ENCODE results near the gene KIF5C.
"Not testable (repeated sequence)": the region's sequence is repeated elsewhere in the genome, so short reads cannot be mapped to it uniquely, and the experiment has no call there.

KIF5C gene

DNA sequence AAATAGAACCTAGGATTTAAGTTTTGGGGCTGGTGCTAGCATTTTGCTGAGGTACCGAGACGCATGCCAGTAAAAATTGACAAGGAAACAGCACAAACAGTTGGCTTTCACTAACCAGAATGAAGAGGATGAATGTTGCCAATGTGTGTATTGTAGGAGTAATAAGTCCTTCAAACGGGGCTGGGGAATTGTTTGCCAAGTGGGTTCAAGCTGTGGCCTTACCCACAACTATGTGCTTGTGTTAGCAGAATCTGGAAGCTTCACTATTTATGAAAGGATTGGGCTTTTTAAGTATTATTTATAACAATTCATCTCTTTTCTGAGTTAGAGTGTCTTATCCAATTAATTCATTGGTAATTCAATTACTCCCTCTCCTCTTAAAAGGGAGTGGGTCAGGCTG is 15.0 kb upstream of the KIF5C start:
- no peak overlapping the region for H3K4ac ChIP-seq (ENCODE audit: low read depth in 1 of 2, low read length in 2 of 2)
- no peak overlapping the region for H3K4me3 ChIP-seq (ENCODE audit: insufficient read depth in 1 of 2, low read depth in 1 of 2, low read length in 2 of 2)
- no peak overlapping the region for H3K23ac ChIP-seq (ENCODE audit: low read length in 2 of 2)
- no peak overlapping the region for H3K27ac ChIP-seq (ENCODE audit: low read length, poor library complexity, severe bottlenecking)
- H4K8ac ChIP-seq (ENCODE audit: low read length) = no peak overlapping the region
- H3K4me2 ChIP-seq (ENCODE audit: low read length, poor library complexity, severe bottlenecking) = no peak overlapping the region
- H3K4me1 ChIP-seq (ENCODE audit: control insufficient read depth, insufficient read depth, low read depth, low read length) = no peaks in the 10 kb centered on the region
- no peaks in the 10 kb centered on the region for H3K36me3 ChIP-seq (ENCODE audit: control insufficient read depth in 1 of 2, insufficient read depth in 2 of 2, low read depth in 1 of 2, low read length in 2 of 2)
- no peak overlapping the region for H2BK5ac ChIP-seq (ENCODE audit: low read depth, low read length, poor library complexity, severe bottlenecking)
- no peak overlapping the region for H2BK15ac ChIP-seq (ENCODE audit: low read depth, poor library complexity, severe bottlenecking)
- H4K91ac ChIP-seq (ENCODE audit: low read length) = no peak overlapping the region
- H3K27me3 ChIP-seq (ENCODE audit: control insufficient read depth in 1 of 2, insufficient read depth in 1 of 2, low read length in 2 of 2) = no peaks in the 10 kb centered on the region
- H3K18ac ChIP-seq (ENCODE audit: low read depth in 1 of 2, low read length in 2 of 2) = no peak overlapping the region
- no peak overlapping the region for H3K14ac ChIP-seq (ENCODE audit: low read length in 2 of 2)
- no peaks in the 10 kb centered on the region for H3K79me1 ChIP-seq (replicated peaks; ENCODE audit: low read length, poor library complexity, severe bottlenecking)
- H2AFZ ChIP-seq (ENCODE audit: low read depth, low read length) = no peak overlapping the region
- 89% methylated on average over 3 of the region's 3 CpGs for WGBS
- DNase-seq = no peak
- no peak overlapping the region for H3K9ac ChIP-seq (ENCODE audit: low read length)
- no peak overlapping the region for H2BK120ac ChIP-seq (ENCODE audit: low read depth, low read length)
- H3K9me3 ChIP-seq (ENCODE audit: control insufficient read depth, low read length) = no peaks in the 10 kb centered on the region
- no peak overlapping the region for H2BK12ac ChIP-seq (ENCODE audit: low read length in 2 of 2)
- no peak overlapping the region for H2AK5ac ChIP-seq (ENCODE audit: low read length, severe bottlenecking)

DNA sequence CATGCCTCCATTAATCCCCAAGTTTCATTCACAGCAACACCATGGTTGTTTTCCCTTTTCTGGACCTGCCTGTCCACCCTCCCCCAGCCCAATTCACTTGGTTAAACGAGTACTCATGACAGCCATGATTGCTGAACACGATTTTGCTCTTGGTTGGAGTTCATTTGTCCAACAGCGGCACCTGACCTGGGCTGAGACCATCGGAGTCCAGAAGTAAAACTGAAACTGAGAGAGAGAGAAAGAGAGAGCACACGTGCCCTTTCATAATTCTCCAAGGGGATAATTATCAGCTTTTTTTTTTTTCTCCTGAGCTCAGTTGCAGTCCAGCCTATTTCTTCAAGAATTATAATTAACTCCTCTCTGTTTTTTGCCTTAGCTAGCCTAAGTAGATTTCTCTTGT is 13.7 kb upstream of the KIF5C start:
- Histone ChIP-seq H2BK120ac (ENCODE audit: low read depth, low read length) (no peak overlapping the region), H3K23ac (ENCODE audit: low read length in 2 of 2) (no peak overlapping the region), H3K14ac (ENCODE audit: low read length in 2 of 2) (no peak overlapping the region), H3K18ac (ENCODE audit: low read depth in 1 of 2, low read length in 2 of 2) (no peak overlapping the region), H3K27me3 (ENCODE audit: control insufficient read depth in 1 of 2, insufficient read depth in 1 of 2, low read length in 2 of 2) (no peaks in the 10 kb centered on the region), H3K4ac (ENCODE audit: low read depth in 1 of 2, low read length in 2 of 2) (no peak overlapping the region), H3K4me1 (ENCODE audit: control insufficient read depth, insufficient read depth, low read depth, low read length) (no peaks in the 10 kb centered on the region), H4K91ac (ENCODE audit: low read length) (no peak overlapping the region), H2BK12ac (ENCODE audit: low read length in 2 of 2) (no peak overlapping the region), H3K27ac (ENCODE audit: low read length, poor library complexity, severe bottlenecking) (no peak overlapping the region), H3K36me3 (ENCODE audit: control insufficient read depth in 1 of 2, insufficient read depth in 2 of 2, low read depth in 1 of 2, low read length in 2 of 2) (no peaks in the 10 kb centered on the region), H4K8ac (ENCODE audit: low read length) (no peak overlapping the region), H2AK5ac (ENCODE audit: low read length, severe bottlenecking) (no peak overlapping the region), H2BK15ac (ENCODE audit: low read depth, poor library complexity, severe bottlenecking) (no peak overlapping the region), H2AFZ (ENCODE audit: low read depth, low read length) (no peak overlapping the region), H3K4me2 (ENCODE audit: low read length, poor library complexity, severe bottlenecking) (no peak overlapping the region), H3K79me1 (replicated peaks; ENCODE audit: low read length, poor library complexity, severe bottlenecking) (no peaks in the 10 kb centered on the region), H3K9me3 (ENCODE audit: control insufficient read depth, low read length) (no peaks in the 10 kb centered on the region), H2BK5ac (ENCODE audit: low read depth, low read length, poor library complexity, severe bottlenecking) (no peak overlapping the region), H3K9ac (ENCODE audit: low read length) (no peak overlapping the region), H3K4me3 (ENCODE audit: insufficient read depth in 1 of 2, low read depth in 1 of 2, low read length in 2 of 2) (no peak overlapping the region)
- 88% methylated on average over 5 of the region's 5 CpGs for WGBS
- no peak for DNase-seq

DNA sequence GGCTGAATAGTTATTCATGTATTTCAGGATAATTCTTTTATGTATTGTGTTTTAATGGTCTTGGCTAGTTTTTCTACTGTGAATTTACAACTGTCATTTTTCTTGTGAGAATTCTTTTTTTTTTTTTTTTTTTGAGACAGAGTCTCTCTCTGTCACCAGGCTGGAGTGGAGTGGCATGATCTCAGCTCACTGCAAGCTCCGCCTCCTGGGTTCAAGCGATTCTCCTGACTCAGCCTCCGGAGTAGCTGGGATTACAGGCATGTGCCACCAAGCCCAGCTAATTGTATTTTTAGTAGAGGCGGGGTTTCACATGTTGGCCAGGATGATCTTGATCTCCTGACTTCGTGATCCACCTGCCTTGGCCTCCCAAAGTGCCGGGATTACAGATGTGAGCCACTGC is 12.5 kb upstream of the KIF5C start:
- not testable (repeated sequence) for H4K91ac ChIP-seq (ENCODE audit: low read length)

DNA sequence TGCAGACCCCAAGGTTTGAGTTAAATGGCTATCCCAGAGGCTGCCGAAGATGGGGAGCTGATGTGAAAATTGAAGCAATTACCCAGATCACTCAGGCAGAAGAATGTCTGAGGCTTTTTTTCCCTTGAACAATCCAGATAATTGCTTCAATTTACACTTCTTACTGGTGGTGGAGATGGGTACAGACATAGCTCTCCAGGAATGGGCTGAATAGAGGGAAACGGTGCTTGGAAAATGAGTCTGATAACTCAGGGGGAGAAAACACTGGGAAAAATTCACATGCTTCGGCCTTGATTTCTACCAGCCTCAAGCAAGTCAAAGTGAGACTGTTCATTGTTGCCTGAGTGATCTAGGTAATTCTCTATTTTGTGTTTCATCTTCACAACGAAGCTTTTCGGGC is 9.5 kb upstream of the KIF5C start:
- Histone ChIP-seq H2BK12ac (ENCODE audit: low read length in 2 of 2) (no peak overlapping the region), H3K27me3 (ENCODE audit: control insufficient read depth in 1 of 2, insufficient read depth in 1 of 2, low read length in 2 of 2) (peaks cover 6 to 9% of the 10 kb centered on the region in 2 experiments), H3K9me3 (ENCODE audit: control insufficient read depth, low read length) (no peaks in the 10 kb centered on the region), H3K4me3 (ENCODE audit: insufficient read depth in 1 of 2, low read depth in 1 of 2, low read length in 2 of 2) (no peak overlapping the region), H2BK5ac (ENCODE audit: low read depth, low read length, poor library complexity, severe bottlenecking) (no peak overlapping the region), H3K36me3 (ENCODE audit: control insufficient read depth in 1 of 2, insufficient read depth in 2 of 2, low read depth in 1 of 2, low read length in 2 of 2) (no peaks in the 10 kb centered on the region), H3K14ac (ENCODE audit: low read length in 2 of 2) (no peak overlapping the region), H3K23ac (ENCODE audit: low read length in 2 of 2) (no peak overlapping the region), H2AK5ac (ENCODE audit: low read length, severe bottlenecking) (no peak overlapping the region), H3K79me1 (replicated peaks; ENCODE audit: low read length, poor library complexity, severe bottlenecking) (no peaks in the 10 kb centered on the region), H3K4ac (ENCODE audit: low read depth in 1 of 2, low read length in 2 of 2) (no peak overlapping the region), H2BK120ac (ENCODE audit: low read depth, low read length) (no peak overlapping the region), H4K8ac (ENCODE audit: low read length) (no peak overlapping the region), H2AFZ (ENCODE audit: low read depth, low read length) (no peak overlapping the region), H3K27ac (ENCODE audit: low read length, poor library complexity, severe bottlenecking) (no peak overlapping the region), H3K18ac (ENCODE audit: low read depth in 1 of 2, low read length in 2 of 2) (no peak overlapping the region), H2BK15ac (ENCODE audit: low read depth, poor library complexity, severe bottlenecking) (no peak overlapping the region), H3K4me2 (ENCODE audit: low read length, poor library complexity, severe bottlenecking) (no peak overlapping the region), H3K4me1 (ENCODE audit: control insufficient read depth, insufficient read depth, low read depth, low read length) (no peaks in the 10 kb centered on the region), H3K9ac (ENCODE audit: low read length) (no peak overlapping the region), H4K91ac (ENCODE audit: low read length) (no peak overlapping the region)
- DNase-seq = no peak
- 95% methylated on average over 4 of the region's 5 CpGs for WGBS

More for the DNA sequence above, 12.5 kb upstream of the KIF5C start:
- H2BK12ac ChIP-seq (ENCODE audit: low read length in 2 of 2); H2AK5ac ChIP-seq (ENCODE audit: low read length, severe bottlenecking); H3K9me3 ChIP-seq (ENCODE audit: control insufficient read depth, low read length); H2BK120ac ChIP-seq (ENCODE audit: low read depth, low read length); H3K4me2 ChIP-seq (ENCODE audit: low read length, poor library complexity, severe bottlenecking); H3K23ac ChIP-seq (ENCODE audit: low read length in 2 of 2); H2BK5ac ChIP-seq (ENCODE audit: low read depth, low read length, poor library complexity, severe bottlenecking); H3K27ac ChIP-seq (ENCODE audit: low read length, poor library complexity, severe bottlenecking); H3K4ac ChIP-seq (ENCODE audit: low read depth in 1 of 2, low read length in 2 of 2); H3K79me1 ChIP-seq (replicated peaks; ENCODE audit: low read length, poor library complexity, severe bottlenecking); H3K4me3 ChIP-seq (ENCODE audit: insufficient read depth in 1 of 2, low read depth in 1 of 2, low read length in 2 of 2); H3K4me1 ChIP-seq (ENCODE audit: control insufficient read depth, insufficient read depth, low read depth, low read length); DNase-seq; H2AFZ ChIP-seq (ENCODE audit: low read depth, low read length); H3K18ac ChIP-seq (ENCODE audit: low read depth in 1 of 2, low read length in 2 of 2); H2BK15ac ChIP-seq (ENCODE audit: low read depth, poor library complexity, severe bottlenecking); H3K9ac ChIP-seq (ENCODE audit: low read length); H3K36me3 ChIP-seq (ENCODE audit: control insufficient read depth in 1 of 2, insufficient read depth in 2 of 2, low read depth in 1 of 2, low read length in 2 of 2); H3K27me3 ChIP-seq (ENCODE audit: control insufficient read depth in 1 of 2, insufficient read depth in 1 of 2, low read length in 2 of 2); H4K8ac ChIP-seq (ENCODE audit: low read length); H3K14ac ChIP-seq (ENCODE audit: low read length in 2 of 2): not testable (repeated sequence)
- WGBS = 86% methylated on average over 5 of the region's 6 CpGs

Data from mesenchymal stem cell (in vitro differentiated cells and primary cell).